Amniotic stem cell (primary cell): ENCODE results near the gene PTP4A1.

Experiments used
- DNase-seq: peaks from one replicate; lab custom pipeline; 2025; lab: John Stamatoyannopoulos, UW

PTP4A1 gene

DNA sequence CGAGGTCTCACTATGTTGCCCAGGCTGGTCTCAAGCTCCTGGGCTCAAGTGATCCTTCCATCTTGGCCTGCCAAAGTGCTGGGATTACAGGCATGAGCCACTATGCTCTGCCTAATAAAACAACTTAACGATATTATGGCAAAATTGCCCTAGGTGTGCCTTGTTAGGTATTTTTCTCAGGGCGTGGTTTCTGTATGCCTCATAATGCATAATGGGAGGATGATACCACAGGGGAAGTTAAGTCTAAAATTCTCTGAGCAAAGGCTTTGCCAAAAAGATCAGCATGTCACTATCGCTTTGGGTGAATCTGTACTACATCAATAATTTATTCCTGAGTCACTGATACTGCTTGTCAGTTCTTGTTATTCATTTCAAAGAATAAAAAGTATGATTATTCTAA is 15.9 kb upstream of the PTP4A1 start:
- DNase-seq, result no peak

DNA sequence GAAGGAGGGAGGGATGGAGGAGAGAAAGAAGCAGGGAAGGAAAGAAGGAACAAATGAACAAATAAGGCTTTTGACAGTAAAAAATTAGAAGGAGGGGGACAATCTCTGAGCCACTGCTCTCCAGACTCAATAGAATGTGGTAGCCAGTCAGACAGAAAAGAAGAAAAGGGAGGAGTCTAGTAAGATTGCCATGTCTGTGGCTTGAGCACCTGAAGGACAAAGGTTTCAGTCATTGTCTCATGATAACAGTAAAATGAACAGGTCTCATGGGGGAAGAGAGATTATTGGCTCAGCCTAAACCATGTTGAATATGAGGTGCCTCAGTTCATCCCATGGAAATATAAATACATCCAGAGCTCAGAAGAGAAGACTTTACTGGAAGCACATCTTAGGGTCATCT is 14.0 kb upstream of the PTP4A1 start:
- DNase-seq, result no peak

DNA sequence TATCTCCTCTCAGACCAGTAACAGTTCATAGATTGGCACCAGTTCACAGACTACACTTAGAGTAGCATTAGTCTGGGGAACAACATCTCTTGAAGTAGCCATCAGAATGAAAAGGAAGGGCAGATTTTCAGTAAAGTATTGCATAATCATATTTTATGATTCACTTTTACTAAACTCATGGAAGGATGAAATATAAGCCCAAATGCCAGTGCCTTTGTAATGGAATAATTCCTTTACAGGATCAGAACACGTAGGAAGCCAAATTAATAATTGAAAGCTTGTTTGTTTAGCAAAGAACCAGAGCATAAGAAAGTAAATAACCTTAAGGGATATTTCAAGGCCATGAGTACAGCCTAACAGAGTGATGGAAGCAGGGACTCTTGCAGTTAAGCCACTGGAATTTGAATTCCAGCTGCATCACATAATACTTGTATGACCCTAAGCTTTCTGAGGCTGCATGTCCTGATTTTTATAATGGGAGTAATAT is 11.4 kb upstream of the PTP4A1 start:
- no peak for DNase-seq

DNA sequence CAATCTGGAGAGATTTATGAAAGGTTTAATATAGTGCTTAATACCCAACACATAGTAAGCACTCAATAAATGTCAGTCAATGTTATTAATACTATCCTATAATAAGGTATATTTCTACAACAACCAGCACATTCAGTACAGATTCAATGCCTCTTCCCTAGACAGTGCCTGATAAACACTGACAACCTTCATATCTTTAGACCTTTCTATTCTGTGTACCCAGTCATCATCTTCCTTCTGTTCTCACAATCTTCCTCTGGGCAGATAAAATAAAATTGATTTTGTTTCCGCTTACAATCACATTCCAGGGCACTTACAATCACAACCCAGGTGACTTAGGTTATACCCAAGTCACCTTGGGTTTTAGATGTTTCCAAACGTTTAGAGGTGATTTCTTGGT is 11.0 kb upstream of the PTP4A1 start:
- DNase-seq, result no peak

DNA sequence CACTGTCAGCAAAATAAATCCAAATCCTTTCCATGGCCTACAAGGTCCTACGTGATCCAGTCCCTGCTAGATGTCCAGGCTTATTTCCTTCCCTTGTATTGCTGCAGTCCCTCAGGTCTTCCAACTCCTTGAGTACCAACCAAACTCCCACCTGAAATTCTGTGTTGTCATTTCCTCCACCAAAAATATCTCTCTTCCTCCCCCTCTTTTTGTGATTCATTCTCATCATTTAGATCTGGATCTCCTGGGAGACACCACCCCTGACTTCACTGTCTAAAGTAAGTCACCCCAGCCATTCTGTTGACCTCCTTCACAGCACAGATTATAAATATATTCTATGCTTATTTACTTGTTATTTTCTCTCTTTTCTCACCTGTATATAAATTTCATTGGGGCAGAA is 9.0 kb upstream of the PTP4A1 start:
- DNase-seq, result no peak

DNA sequence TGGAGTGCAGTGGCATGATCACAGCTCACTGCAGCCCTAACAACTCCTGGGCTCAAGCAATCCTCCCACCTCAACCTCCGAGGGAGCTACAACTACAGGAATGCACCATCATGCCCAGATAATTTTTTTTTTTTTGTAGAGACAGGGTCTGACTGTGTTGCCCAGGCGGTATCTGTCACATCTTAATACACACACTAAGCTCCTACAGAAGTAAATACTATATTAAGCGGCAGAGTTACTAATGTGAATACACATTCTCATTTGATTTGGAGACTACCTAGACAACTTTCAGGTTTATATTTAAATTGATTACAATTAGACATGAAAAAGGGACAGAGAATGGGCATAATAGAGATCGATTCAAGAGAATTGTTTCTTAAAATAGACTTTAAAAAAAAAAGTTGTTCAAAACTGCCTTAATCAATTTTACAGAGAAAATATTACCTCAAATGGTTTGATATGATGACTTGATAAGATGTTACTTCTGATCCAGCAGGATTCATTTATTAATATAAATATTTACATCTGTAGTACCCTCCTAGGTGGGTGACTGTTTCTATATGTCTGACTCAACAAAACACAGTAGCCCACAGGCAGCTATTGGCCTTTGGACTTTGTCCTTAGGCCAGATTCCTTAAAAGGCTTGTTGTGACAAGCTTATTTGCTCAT is 7.1 kb upstream of the PTP4A1 start:
- DNase-seq, result no peak

DNA sequence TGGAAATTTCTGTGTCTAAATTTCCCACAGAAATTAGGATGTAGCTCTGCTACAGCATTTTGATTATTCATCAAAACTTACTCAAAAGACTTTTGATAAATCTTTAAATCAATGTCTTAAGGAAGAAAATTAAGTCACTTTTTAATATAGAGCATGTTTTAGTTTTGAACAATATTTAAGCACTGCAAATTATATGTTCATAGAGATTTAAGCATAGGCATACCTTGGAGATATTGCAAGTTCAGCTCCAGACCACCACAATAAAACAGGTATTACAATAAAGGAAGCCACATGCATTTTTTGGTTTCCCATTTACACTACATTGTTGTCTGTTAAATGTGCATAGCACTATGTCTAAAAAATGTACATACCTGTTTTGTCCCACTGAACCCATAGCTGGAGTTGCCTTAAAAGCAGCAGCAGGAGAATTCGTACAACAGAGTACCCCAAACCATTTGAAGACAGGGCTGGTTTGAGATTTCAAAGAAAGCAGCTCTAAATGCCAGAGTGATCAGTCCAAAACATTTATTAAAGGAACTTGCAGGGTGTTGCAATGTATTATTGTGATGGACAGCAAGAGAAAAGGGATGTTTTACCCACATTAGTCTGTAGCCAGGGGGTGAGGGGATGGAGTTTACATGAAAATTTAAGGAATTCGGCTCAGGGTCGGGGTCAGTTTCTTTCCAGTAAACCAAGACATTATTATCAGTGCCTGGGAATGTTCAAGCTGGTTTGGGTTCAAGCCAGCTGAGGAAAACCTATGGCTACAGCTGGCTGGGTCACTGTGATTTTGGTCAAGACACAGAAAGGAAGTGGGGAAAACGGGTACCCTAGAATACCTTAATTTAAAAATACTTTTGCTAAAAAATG is 6.3 kb upstream of the PTP4A1 start:
- DNase-seq, result no peak

DNA sequence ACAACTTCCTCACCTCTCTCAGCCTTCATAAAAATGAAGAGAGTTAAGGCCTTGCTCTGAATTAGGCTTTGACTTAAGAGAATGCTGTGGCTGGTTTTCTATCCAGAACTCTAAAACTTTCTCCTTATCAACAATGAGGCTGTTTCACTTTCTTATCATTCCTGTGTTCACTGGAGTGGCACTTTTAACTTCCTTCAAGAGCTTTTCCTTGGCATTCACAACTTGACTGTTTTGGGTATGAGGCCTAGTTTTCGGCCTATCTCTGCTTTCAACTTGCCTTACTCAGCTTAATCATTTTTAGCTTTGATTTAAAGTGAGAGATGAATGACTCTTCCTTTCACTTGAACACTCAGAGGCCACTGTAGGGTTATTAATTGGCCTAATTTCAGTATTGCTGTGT is 4.3 kb upstream of the PTP4A1 start:
- DNase-seq, result no peak

DNA sequence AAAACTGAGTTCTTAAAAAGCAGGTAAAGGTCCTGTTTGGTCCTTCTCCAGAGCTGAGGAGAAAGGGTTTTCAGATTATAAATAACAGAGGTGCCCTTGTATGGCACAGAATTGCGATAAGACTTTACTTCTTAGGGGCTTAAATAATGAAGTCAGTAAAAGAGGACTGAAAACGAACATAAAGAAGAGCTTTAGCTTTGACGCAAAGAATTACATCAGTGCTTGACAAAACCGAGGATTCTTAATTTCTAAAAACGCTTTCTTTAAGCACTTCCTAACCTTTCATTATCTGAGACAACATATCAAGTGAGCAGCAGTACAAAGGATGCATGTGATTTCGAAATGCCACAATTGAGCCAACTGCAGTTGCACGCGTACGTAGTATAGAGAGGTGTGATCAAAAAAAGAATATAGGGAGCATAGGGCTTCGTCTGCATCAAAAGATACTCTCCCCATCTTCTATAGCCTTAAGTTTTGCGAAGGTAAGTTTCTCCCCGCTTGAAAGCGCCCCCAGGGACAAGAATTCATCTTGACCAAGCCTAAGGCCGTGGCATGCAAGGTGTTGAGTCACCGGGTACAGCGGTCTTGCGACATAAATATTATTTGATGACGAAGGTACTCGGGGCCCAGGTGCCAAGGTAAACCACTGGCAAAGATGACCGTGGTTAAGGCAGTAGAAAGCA is 778 bp upstream of the PTP4A1 start:
- DNase-seq, result peak; percentile 50

DNA sequence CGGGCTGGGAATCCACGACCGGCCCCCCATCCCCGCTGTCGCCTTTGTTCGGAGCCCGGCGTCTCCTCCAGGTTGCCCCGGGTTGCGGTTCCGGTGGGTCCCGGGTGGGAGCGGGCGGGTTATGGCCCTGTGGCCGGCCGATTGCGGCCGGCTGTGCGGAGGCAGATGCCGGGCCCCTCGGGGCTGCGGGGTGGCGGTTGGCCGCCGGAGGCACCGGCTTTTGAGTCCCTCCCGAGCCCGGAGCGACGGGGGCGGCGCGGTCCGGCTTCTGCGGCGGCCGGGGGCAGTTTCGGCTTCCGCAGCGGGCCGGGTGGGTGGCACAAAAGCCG is 431 bp downstream of the PTP4A1 start:
- no peak for DNase-seq

DNA sequence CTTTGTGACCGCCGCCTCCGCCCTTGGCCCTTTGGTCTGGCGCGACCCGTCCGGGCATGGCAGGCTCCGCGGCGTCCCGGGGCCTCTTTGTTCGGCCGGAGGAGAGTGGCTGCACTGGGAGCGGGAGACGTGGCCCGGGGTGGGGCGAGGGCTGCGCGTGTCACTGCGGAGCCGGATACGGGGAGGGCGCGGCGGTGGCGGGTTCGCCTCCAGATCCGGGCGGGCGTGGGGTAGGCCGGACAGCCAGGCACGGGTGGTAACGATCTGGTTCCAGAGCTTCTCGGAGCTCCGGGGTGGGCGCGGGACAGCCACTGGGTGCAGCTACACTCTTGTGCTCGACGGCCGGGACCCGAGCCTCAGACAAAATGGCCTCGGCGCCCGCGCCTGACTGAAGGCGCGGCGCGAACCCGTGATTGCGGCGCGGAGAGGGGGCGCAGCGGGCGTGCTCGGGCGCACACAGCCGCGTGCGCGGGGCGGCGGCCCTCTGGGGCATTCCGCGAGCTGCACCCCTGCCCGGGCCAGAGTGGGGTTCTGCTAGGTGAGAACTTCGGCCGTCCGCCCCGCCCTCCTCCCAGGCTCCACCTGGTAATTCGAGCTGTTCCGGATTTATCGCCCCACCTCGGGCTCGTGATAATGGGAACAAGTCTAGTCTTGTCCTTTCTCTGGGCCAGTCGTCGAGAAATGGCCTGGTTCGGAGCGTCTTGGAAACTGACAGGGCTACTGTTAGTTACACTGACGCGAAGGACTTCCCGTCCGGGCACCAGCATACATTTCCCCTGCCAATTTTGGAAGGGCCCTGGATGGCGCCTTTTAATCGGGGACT is 1.0 kb downstream of the PTP4A1 start:
- DNase-seq, result peak; percentile 75

DNA sequence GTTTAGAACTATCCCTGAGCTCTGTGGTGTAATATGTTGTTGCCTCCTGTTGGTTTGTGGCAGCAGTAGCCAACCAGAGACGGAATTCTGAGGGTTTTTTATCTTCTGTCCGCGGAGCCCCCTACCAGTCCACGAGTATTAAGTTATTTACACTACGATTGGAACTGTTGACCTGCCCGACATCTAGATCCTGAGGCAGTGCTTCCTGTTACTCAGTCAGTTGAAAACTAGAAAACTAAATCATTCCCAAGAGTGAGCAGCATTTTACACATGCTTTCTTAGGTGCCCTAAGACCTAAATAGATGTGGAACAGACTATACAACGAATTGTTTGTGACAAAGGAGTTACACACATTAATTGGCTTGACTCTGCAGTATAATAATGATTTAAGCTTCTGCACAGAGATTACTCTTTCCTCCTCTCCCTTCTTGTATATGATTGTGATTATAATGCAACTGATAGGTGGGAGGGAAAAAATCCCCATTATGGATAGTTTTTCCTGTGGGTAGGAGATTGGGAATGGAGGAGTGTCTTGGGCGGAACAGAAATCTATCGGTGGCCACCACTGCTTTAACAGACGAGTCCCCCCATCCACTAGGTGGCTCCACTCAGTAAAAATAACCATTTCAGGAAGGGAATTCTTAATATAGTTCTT is 1.7 kb downstream of the PTP4A1 start:
- DNase-seq, result no peak

DNA sequence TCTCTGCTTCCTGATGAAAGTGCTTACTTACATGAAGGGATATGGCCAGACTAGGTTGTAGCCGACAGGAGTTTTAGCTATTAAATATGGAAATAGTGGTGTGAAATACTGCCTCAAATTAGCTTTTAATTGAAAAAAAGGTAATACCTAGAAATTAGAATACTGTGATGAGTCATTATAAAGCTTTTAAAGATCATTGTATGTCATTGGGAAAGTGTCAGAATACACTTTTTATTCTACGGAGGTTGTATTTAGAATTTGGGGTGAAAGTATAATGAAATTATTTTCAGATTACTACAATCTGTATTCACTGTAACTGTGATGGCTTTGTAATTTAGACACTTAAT is 2.2 kb downstream of the PTP4A1 start:
- no peak for DNase-seq

DNA sequence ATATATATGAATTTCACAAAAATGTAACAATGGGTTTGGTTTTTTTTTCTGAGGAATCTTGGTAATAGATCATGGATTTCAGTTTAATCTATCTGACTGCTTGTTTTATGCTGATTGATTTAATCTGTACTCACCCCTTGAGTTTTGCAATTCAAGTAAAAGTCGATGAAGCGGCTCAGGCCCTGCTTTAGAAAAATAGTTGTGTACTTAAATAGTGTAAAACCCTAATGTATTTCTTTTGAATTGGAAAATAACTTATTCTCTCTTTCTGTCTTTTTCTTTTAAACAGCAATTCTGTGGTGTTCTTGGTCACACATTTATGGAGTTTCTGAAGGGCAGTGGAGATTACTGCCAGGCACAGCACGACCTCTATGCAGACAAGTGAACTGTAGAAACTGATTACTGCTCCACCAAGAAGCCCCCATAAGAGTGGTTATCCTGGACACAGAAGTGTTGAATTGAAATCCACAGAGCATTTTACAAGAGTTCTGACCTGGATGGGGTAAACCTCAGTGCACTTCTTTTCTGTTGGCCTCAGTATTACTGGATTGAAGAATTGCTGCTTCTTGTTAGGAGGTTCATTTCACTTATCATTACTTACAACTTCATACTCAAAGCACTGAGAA is 4.0 kb downstream of the PTP4A1 start:
- DNase-seq, result no peak

DNA sequence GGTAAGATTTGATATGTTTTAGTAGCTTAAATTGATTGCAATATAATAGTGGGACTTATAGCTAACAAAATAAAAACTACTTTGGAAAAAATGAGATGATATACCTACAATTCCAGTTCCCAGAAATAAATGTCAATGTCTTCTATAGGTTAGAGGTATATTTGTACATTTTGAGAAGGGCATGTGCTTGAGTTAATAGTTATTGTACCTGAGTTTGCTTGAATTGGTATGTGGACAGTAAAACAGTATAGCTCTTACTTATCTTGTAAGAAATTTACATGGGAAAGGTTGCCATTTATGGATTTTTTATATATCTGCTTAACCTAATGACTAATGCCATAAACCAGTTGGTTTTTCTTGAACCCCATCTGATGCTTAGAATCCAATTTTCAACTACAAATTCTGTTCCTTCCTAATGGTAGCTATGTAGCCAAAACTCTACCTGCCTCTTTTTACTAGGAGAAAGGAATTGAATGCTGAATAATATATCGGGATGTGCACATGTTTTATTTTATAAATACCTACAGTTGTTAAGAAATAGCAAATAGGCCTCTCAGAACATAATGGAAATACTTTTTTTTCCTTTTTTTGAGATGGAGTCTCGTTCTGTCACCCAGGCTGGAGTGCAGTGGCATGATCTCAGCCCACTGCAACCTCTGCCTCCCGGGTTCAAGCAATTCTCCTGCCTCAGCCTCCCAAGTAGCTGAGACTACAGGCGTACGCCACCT is 4.9 kb downstream of the PTP4A1 start:
- DNase-seq, result no peak

DNA sequence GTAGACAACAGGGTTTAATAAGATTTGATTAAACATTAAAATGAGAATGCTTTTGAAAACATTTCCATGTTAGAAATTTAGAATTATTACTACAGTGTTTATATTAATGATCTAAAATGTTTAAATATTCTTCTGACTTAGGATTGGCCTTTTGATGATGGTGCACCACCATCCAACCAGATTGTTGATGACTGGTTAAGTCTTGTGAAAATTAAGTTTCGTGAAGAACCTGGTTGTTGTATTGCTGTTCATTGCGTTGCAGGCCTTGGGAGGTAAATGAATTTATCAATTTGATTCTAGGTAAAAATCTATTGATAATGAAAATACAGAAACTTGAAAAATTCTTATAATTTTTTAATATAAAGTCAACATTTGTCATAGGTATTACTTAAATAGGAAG is 6.5 kb downstream of the PTP4A1 start:
- no peak for DNase-seq

DNA sequence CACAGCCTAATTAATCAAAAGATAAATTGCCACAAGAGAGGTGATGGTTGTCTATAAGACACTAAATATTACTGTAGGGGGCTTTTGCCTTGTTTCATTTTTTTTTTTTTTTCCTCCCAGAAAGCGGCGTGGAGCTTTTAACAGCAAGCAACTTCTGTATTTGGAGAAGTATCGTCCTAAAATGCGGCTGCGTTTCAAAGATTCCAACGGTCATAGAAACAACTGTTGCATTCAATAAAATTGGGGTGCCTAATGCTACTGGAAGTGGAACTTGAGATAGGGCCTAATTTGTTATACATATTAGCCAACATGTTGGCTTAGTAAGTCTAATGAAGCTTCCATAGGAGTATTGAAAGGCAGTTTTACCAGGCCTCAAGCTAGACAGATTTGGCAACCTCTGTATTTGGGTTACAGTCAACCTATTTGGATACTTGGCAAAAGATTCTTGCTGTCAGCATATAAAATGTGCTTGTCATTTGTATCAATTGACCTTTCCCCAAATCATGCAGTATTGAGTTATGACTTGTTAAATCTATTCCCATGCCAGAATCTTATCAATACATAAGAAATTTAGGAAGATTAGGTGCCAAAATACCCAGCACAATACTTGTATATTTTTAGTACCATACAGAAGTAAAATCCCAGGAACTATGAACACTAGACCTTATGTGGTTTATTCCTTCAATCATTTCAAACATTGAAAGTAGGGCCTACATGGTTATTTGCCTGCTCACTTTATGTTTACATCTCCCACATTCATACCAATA is 7.8 kb downstream of the PTP4A1 start:
- no peak for DNase-seq

DNA sequence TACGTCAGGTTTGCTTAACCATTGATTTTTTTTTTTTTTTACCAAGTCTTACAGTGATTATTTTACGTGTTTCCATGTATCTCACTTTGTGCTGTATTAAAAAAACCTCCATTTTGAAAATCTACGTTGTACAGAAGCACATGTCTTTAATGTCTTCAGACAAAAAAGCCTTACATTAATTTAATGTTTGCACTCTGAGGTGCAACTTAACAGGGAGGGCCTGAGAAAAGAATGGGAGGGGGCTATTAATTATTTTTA is 8.4 kb downstream of the PTP4A1 start:
- DNase-seq, result no peak

DNA sequence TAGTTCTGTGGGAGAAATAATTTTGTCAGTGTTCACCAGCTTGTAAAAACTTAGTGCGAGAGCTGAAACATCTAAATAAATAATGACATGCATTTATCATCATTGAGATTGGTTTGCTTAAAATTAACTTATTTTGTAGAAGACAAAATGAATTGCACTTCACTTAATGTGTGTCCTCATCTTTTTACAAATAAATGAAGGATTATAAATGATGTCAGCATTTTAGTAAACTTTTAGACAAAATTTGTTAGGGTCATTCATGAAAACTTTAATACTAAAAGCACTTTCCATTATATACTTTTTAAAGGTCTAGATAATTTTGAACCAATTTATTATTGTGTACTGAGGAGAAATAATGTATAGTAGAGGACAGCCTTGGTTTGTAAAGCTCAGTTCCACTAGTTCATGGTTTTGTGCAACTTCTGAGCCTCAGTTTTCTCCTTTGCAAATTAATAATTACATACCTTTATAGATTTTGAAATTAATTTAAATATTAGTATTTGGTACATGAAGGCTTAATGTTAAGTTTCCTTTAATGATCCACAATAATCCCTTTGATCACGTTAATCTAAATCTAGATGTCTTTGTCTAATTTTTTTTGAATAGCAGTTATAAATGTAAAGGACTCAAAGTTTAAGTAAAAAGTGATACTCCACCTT is 9.2 kb downstream of the PTP4A1 start:
- DNase-seq, result no peak
